GM10266 (cell line): ENCODE data around the gene SLAMF9.

Experiments used
- DNase-seq: peaks from one replicate; pipeline ENCODE4 v3.0.0; 2012; ENCODE audit errors: extremely low spot score
- TF ChIP-seq, protein P1 (sequence below): IDR thresholded peaks from 2 replicates; pipeline ENCODE4 v1.5.1; 2012; ENCODE audit warnings: mild to moderate bottlenecking, low read depth; ENCODE audit not compliant: control insufficient read depth, insufficient read depth; ENCODE audit errors: missing control alignments

The SLAMF9 gene

GRCh38 chr1:159943278-159943640 is 10.8 kb downstream of the SLAMF9 start:
- TF ChIP-seq, protein P1, sequence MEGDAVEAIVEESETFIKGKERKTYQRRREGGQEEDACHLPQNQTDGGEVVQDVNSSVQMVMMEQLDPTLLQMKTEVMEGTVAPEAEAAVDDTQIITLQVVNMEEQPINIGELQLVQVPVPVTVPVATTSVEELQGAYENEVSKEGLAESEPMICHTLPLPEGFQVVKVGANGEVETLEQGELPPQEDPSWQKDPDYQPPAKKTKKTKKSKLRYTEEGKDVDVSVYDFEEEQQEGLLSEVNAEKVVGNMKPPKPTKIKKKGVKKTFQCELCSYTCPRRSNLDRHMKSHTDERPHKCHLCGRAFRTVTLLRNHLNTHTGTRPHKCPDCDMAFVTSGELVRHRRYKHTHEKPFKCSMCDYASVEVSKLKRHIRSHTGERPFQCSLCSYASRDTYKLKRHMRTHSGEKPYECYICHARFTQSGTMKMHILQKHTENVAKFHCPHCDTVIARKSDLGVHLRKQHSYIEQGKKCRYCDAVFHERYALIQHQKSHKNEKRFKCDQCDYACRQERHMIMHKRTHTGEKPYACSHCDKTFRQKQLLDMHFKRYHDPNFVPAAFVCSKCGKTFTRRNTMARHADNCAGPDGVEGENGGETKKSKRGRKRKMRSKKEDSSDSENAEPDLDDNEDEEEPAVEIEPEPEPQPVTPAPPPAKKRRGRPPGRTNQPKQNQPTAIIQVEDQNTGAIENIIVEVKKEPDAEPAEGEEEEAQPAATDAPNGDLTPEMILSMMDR = no peak
- no peak for DNase-seq

DNA sequence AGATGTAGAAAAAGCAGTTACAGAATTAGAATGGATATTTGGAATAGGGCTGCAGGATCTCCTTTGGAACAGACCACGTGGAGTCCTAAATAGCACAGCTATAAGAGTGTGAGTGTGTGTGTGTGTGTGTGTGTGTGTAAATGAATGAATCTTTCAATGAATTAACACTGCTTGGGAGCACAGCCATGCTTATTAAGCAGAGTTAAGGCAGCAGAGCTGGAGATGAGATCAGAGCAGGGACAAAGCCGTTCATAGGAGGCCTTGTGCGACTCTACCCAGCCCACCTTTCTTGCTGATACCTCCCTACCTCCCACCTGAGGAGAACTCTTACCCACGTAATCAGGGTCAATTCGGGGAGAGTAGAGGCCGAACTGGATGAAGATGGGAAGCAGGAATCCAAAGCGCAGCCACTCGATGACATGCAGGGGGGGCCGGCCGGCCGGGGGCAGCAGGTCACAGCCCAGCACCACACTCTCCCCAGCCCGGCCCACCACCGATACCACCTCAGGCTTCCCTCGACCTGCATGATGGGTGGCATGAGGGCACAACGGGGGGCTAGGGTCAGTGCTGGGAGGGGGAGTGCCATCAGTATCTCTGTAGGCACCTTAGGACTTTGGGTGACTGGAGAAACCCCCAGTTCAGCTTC is 11.3 kb downstream of the SLAMF9 start:
- TF ChIP-seq, protein P1 = no peak
- DNase-seq = no peak

- no peak for DNase-seq
- TF ChIP-seq, protein P1 = no peak
Observed at GRCh38 chr1:159941591-159942560, 12.2 kb downstream of the SLAMF9 start.

DNA sequence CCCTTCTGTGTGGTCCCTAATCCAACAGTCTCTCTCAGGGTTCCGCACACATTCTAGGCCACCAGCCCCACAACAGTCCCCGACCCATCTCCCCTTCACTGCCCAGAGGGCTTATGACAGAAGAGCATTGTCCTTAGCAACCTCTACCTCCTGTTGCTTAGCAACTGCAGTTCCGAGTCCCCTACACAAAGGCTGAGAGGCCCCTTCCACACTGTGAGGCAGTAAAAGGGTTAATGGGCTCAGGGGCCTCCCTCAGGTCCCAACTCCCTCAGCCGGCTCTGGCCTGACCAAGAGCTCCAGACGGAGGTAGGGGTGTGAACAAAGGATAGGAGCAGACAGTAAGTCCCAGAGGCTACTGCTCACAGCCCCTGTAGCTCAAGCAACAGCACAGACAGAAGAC is 12.9 kb downstream of the SLAMF9 start:
- TF ChIP-seq, protein P1 = no peak
- no peak for DNase-seq

- TF ChIP-seq, protein P1 = no peak
- no peak for DNase-seq
Observed at GRCh38 chr1:159940006-159940620, 13.9 kb downstream of the SLAMF9 start.

GRCh38 chr1:159939678-159940002 is 14.4 kb downstream of the SLAMF9 start:
- TF ChIP-seq, protein P1 = no peak
- DNase-seq = no peak

DNA sequence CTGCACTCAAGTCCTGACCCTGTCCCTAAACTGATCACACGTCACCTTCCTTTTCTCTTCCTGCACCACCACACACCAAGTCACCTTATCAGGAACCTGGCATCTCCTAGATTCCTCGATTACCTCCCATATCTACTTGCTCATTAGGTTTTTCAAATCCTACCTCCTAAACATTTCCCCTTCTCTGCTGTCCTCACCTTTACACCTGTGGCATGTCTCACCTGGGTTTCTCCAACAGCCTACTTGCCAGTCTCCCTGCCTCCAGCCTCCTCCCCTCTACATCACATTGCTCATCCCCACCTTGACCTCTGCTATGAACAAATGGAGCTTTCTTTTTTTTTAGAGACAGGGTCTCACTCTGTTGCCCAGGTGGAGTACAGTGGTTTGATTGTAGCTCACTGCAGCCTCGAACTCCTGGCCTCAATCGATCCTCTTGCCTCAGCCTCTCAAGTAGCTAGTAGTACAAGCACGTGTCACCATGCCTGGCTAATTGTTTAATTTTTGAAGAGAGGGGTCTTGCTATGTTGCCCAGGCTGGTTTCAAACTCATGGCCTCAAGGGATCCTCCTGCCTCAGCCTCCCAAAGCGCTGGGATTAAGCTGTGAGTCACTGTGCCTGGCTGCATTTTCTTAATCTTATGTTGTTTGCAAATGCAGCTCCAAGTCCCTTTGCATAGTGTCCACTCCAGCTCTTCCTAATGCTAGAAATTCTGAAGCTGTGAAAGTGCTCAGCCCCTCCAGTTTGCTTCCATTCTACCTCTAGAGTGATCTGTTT is 14.9 kb downstream of the SLAMF9 start:
- DNase-seq = no peak
- TF ChIP-seq, protein P1 = no peak
